COR-L47 (cell line): Measurements from ENCODE around the gene NFATC2.
A peak's percentile ranks its signal among the peaks of the same experiment; 100 is the strongest.
"Not testable (repeated sequence)": the region's sequence is repeated elsewhere in the genome, so short reads cannot be mapped to it uniquely, and the experiment has no call there.

Source experiments
- DNase-seq: peaks from one replicate; lab custom pipeline; 2025; lab: John Stamatoyannopoulos, UW

NFATC2 gene

GRCh38 chr20:51542571-51543421 is at the start of gene NFATC2:
Gene NFATC2 (minus strand): TSS chr20:51542719. CDS start chr20:51542499, 220 bp downstream.
- no peak for DNase-seq

DNA sequence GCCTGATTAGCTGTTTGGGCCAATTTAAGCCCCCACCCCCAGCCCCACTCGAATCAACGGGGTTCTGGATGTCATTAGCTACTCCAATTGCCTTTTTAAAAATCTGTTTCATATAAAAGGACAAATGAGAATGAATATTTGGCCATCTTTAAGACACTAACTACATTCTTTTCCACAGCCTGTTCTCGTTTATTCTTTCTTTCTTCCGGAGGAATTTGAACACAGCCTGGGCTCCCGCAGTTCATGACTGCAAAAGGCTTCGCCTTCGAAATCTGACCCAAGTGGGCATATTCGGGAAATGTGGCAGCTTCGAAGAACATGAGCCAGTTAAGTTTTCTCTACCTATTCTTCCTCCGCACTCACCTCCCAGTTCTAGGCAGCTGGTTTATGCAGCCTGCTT is 49.4 kb upstream of the NFATC2 start:
- no peak for DNase-seq

DNA sequence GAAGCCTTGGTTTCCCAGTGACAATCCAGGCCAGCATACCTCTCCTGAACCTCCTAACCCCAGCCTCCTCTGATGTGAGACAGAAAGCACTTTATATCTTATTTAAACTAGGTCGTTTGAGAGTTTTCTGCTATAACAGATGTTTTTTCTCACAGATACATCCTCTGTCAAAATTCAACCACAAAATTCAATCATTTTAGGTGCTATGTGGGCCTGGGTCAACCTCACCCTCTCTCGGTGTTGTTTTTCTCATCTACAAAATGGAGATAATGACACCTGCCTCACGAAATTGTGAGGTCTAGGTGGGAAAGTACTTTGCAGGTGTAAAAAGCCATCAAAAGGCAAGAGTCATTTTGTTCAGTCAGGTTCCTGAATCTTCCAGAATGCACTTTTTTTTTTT is 46.2 kb upstream of the NFATC2 start:
- DNase-seq: no peak

- no peak for DNase-seq
Measured at GRCh38 chr20:51587145-51587544, 44.6 kb upstream of the NFATC2 start.

- DNase-seq: no peak
Measured at GRCh38 chr20:51586005-51586440, 43.5 kb upstream of the NFATC2 start.

DNA sequence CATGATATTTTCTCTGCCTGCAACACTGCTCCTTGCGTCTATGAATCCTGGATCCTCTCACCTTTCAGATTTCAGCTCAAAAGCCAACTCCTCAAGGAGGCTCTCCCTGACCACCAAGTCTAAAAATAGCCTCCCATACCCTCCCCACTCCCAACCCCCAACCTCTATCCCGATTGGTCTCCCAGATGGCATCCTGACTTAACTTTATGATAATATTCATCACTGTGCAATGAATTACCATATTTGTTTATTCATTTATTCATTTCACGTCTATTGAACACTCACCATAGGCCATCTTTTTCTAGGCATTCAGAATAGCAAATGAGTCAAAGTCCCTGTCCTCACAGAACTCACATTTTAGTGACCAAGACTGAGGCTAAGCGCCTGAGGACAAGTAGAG is 42.6 kb upstream of the NFATC2 start:
- DNase-seq: no peak

DNA sequence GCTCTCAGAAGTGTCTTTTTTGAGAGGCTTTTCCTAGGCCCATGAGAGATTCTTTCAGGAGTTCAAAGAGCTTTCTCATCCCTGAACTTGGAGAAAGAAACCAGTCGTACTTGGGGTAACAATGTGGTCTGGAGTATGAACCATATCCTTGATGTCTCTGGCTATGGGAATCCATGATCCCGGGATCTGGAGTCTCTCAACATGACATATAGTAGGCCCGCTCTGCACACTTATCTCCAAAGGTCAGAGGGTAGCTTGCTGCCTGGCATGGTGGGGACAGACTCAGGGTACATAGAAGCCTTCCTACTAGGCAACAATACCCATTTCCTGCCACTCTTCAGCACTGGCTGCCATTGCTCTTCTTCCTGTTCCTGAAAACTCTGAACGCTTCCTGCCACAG is 42.2 kb upstream of the NFATC2 start:
- DNase-seq: no peak

DNA sequence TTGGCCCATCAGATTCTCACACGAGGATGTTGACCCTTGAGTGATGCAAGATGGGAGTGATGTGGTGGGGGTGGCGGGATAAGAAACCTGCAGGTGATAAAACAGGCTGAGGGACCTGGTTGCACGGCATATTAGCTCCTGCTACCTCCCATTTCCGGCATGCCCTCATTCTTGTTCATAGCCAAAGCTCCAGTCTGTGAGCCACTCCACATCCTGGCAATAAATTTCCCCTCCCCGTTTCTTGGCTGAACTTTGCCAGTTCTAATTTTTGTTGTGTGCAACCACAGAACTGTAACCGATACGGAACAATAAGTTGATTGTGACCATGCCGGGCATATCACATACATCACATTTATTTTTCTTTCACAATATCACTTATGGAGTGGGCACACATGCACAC is 41.6 kb upstream of the NFATC2 start:
- DNase-seq: no peak

- DNase-seq: no peak
Measured at GRCh38 chr20:51583499-51583898, 41.0 kb upstream of the NFATC2 start.

DNA sequence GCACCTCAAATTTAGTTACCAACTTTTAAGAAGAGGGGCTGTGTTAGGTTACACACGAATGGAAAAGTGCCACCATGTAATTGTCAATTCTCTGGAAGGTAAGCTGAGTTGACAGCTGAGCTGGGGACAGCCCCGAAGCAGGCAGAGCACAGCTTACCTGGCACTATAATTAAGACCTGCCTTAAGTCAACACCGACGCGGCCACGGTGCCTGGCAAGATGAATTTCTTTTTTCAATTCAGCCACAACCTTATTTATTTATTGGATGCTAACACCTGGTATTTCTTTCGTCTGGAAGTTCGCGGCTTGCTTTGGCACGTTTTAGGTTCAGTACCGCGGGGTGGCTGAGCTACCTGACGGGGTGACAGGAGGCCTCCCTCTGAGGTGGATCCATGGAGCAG is 40.6 kb upstream of the NFATC2 start:
- DNase-seq: peak; percentile 65

- DNase-seq: no peak
Measured at GRCh38 chr20:51581571-51581970, 39.1 kb upstream of the NFATC2 start.

DNA sequence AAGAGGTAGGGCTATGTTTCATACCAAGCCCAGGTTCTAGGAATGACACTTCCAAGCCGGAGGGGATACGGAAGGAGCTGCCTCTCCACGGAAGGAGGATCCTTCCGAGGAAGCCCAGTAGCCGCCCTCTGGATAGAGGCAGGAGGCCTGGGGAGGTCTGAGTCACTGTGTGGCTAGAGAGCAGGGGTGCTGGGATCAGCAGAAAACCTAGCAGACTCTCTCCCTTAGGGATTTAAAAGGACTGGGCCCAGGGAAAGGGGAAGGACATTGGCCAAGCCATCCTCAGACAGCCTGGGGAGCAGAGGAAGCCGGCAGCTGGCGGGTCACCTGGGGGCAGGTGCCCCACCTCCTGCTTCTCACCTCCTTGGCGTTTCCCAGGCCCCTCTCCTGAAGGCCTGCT is 36.6 kb upstream of the NFATC2 start:
- DNase-seq: no peak

DNA sequence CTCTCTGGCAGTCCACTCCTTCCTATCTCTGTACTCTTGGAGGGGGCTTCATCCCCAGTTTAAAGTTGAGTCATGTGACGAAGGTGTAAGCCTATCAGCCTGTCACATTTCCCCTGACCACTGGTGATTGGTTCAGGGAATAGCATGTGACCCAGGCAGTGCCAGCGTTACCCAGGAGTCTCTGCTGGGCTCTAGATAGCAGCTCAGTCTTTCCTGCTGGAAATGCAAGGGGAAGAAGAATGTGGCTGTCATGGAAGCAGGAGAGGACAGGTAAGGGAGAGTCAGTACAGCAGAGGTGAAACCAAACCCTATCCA is 35.6 kb upstream of the NFATC2 start:
- DNase-seq: no peak

- DNase-seq: no peak
Measured at GRCh38 chr20:51577432-51578144, 35.1 kb upstream of the NFATC2 start.

- DNase-seq: no peak
Measured at GRCh38 chr20:51575486-51575885, 33.0 kb upstream of the NFATC2 start.

DNA sequence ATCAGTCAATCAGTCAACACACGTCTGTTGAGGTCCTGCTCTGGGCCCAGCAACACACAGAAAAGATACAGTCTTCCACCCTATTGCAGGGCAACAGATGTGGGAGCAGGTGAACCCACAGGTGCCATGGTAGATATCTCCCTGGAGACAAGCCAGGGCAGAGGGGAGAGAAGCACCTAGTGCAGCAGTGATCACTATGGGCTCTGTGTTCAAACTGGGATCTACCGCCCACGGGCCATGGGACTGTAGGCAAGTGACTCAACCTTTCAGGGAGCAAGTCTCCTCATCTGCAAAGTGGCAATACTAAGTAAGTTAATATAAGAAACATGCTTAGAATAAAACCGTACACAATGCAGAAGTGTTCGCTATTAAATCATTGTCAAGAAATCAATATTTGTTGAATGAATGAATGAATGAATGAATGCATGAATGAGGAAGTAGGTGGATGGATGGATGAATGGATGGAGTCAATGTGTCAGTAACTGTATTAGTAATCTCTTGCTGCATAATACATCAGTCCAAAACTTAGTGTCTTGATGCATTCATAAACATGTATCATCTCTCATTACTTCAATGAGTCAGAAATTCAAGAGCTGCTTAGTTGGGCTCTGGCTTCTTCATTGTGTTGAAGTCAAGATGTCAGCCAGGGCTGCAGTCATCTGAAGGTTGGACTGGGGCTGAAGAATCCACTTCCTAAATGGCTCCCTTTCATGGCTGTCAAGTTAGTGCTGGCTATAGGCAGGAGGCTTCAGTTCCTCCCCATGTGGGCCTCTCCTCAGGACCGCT is 31.9 kb upstream of the NFATC2 start:
- no peak for DNase-seq

DNA sequence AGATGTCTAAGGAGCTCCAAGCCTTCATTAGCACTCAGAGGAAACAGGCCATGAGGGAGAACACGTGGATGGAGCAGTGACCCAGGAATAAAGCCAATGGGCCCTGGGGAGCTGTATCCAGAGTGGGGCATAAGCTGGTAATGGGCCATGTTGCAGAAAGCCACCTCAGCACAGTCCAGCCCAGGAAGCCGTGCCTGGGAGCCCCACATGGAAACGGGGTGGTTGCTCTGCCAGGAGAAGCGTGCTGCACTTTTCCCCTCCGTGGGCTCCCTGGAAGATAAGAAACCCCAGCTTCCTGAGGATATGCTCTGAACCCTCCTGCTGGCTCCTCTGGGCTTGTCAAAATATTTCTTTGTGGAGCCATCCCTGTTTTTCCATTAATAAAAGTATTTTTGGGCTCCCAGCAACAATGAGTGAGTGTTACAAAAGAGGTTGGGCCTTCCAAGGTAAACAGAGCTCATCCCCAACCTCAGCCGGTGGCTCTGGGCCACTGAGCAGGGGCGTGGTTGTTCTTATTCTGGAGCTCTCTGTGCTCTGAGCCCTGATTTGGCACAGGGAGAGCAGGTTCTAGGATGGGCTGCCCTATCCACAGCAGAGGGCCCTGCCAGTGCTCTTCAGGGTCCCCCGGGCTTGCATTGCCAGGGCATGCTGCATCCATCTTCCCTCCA is 31.2 kb upstream of the NFATC2 start:
- DNase-seq: no peak

GRCh38 chr20:51571460-51571794 is 28.9 kb upstream of the NFATC2 start:
- no peak for DNase-seq

DNA sequence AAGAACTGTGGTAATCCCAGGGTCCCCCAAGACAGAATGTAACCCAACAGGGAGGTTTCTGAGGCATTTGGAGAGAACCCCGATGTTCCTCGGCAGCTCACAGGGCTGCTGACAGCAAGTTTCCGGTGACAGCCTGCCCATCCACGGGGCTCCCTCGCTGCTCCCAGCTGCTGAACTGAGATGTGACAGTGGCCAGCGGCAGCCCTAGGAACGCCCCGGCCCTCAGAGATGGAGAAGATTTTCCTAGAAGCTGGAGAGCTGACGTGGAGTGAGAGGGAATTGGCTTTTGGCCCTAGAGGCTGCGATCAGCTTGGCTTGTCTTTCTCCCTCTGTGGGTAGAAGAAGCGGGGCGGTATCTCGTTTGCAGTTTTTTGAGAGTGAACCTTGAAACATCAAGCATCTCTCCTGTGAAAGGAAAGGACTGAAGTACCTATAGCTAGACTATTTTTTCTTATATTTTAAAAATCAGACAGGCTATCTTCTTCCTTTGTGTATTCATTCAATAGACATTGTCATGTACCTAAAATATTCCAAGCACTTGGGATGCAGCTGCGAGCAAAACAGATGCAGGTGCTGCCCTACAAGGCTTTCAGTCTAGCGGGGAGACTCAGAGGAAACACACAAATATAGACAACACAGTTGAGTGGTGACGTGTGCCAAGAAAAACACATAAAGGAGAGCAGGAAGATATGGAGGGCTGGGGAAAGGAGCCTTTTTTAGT is 28.4 kb upstream of the NFATC2 start:
- no peak for DNase-seq

GRCh38 chr20:51569815-51570738 is 27.6 kb upstream of the NFATC2 start:
- no peak for DNase-seq

- not testable (repeated sequence) for DNase-seq
Measured at GRCh38 chr20:51568533-51568932, 26.0 kb upstream of the NFATC2 start.
